H54 (cell line): ENCODE data around the gene KIAA0586.

Source experiments
- DNase-seq: peaks from one replicate; pipeline ENCODE4 v3.0.0; 2011; ENCODE audit warnings: low spot score, mixed read lengths; ENCODE audit not compliant: insufficient read length
- FAIRE-seq: peaks from 3 replicates; lab custom pipeline; 2011; peaks lifted over from hg19 to GRCh38; lab: Jason Lieb, UNC
- POLR2A ChIP-seq: IDR thresholded peaks from 2 replicates; pipeline ENCODE4 v1.6.1; 2011; ENCODE audit warnings: low read depth, mild to moderate bottlenecking, low read length

The KIAA0586 gene

GRCh38 chr14:58547649-58548048 is 120.1 kb downstream of the KIAA0586 start:
- no peak for TF ChIP-seq POLR2A
- DNase-seq (no peak), FAIRE-seq (no peak)

GRCh38 chr14:58549105-58549757 is 121.7 kb downstream of the KIAA0586 start:
- no peak for FAIRE-seq
- no peak for DNase-seq
- TF ChIP-seq POLR2A = no peak

GRCh38 chr14:58553959-58554358 is 126.4 kb downstream of the KIAA0586 start:
- DNase-seq (no peak), FAIRE-seq (no peak)
- TF ChIP-seq POLR2A = no peak

GRCh38 chr14:58555647-58556046 is 128.1 kb downstream of the KIAA0586 start:
- DNase-seq = no peak
- FAIRE-seq = no peak

GRCh38 chr14:58557242-58557641 is 129.7 kb downstream of the KIAA0586 start:
- no peak for TF ChIP-seq POLR2A
- DNase-seq = no peak
- FAIRE-seq = no peak

More at GRCh38 chr14:58555647-58556046, 128.1 kb downstream of the KIAA0586 start:
- TF ChIP-seq POLR2A = no peak

GRCh38 chr14:58560208-58560607 is 132.7 kb downstream of the KIAA0586 start:
- no peak for TF ChIP-seq POLR2A
- no peak for FAIRE-seq
- no peak for DNase-seq

- FAIRE-seq = no peak
- no peak for DNase-seq
- TF ChIP-seq POLR2A = no peak
These were observed 134.6 kb downstream of the KIAA0586 start for GRCh38 chr14:58562141-58562540.

GRCh38 chr14:58563978-58564377 is 136.5 kb downstream of the KIAA0586 start:
- TF ChIP-seq POLR2A = no peak
- DNase-seq (no peak), FAIRE-seq (no peak)

- TF ChIP-seq POLR2A = no peak
- FAIRE-seq (no peak), DNase-seq (no peak)
These were observed 138.3 kb downstream of the KIAA0586 start for GRCh38 chr14:58565832-58566231.

GRCh38 chr14:58566979-58567378 is 139.5 kb downstream of the KIAA0586 start:
- FAIRE-seq = no peak
- no peak for TF ChIP-seq POLR2A
- DNase-seq = no peak

- DNase-seq = no peak
- FAIRE-seq = no peak
- TF ChIP-seq POLR2A = no peak
These were observed 140.8 kb downstream of the KIAA0586 start for GRCh38 chr14:58568322-58568721.

- DNase-seq (no peak), FAIRE-seq (no peak)
- no peak for TF ChIP-seq POLR2A
These were observed 143.7 kb downstream of the KIAA0586 start for GRCh38 chr14:58571256-58571655.

- no peak for DNase-seq
- TF ChIP-seq POLR2A = no peak
- no peak for FAIRE-seq
These were observed 144.4 kb downstream of the KIAA0586 start for GRCh38 chr14:58571769-58572472.

- no peak for FAIRE-seq
- TF ChIP-seq POLR2A = no peak
- DNase-seq = no peak
These were observed 144.9 kb downstream of the KIAA0586 start for GRCh38 chr14:58572473-58572853.

- no peak for DNase-seq
- FAIRE-seq = no peak
- no peak for TF ChIP-seq POLR2A
These were observed 145.3 kb downstream of the KIAA0586 start for GRCh38 chr14:58572863-58573262.
